Uterus (tissue), 4 donors: ENCODE data around the gene RBM27. TPM values are rescaled to one million over a fixed set of nuclear protein-coding genes. Genes with fewer than 3 reads are reported as not detected.
"Not testable (repeated sequence)": the region's sequence is repeated elsewhere in the genome, so short reads cannot be mapped to it uniquely, and the experiment has no call there.

Source experiments
- DNase-seq, 2 donors: peaks; one replicate each; pipeline ENCODE4 v3.0.0-alpha.2; 2019 to 2020
- H3K27ac ChIP-seq, 2 donors: fragments of 200-600 bp; sonication (generic); 1 replicate in 1 of 2; 2 replicates in 1 of 2; pipeline ENCODE4 v1.5.1; 2016 to 2018
- H3K27me3 ChIP-seq, 2 donors: fragments of 200-600 bp; sonication (generic); one replicate each; pipeline ENCODE4 v1.5.1; 2018 to 2019; ENCODE audit warnings: control low read depth in 1 of 2
- H3K36me3 ChIP-seq, 2 donors: fragments of 200-600 bp; sonication (generic); one replicate each; pipeline ENCODE4 v1.5.1; 2019; ENCODE audit warnings: control low read depth in 1 of 2
- H3K4me1 ChIP-seq, 2 donors: fragments of 200-600 bp; sonication (generic); one replicate each; pipeline ENCODE4 v1.5.1; 2018 to 2019; ENCODE audit warnings: control low read depth in 1 of 2
- H3K4me3 ChIP-seq, 2 donors: fragments of 200-600 bp; sonication (generic); 1 replicate in 1 of 2; 2 replicates in 1 of 2; pipeline ENCODE4 v1.5.1; 2018 to 2019; ENCODE audit warnings: mild to moderate bottlenecking in 1 of 2
- H3K9me3 ChIP-seq, 2 donors: fragments of 200-600 bp; sonication (generic); one replicate each; pipeline ENCODE4 v1.5.1; 2019; ENCODE audit warnings: control low read depth in 1 of 2
- POLR2A ChIP-seq, 2 donors: fragments of 450-650 bp; IDR thresholded peaks; one replicate each; pipeline ENCODE4 v1.6.1; 2016; ENCODE audit warnings: antibody characterized with exemption in 2 of 2, mild to moderate bottlenecking in 1 of 2, moderate library complexity in 1 of 2
- intact Hi-C: fragments of 100-400 bp; cut with DNase I; formaldehyde crosslinking; loops from one replicate; pipeline ENCODE4 v1.15.1; 2023; ENCODE audit warnings: low total_unique reads
- total RNA-seq, 4 donors: library from RNA; depleted of rRNA in 3 of 4; stranded (reverse); fragments of >200 nt in 3 of 4; gene quantifications; one replicate each; pipeline versions ENCODE4 v1.1.0 to v1.2.4, GENCODE V29; 2014 to 2023
- TF ChIP-seq, protein P1 (sequence below), 4 experiments: fragments of 200-600 bp in 2 of 4; fragments of 450-650 bp in 2 of 4; sonication (generic) in 2 of 4; IDR thresholded peaks; one replicate each; pipeline ENCODE4 v1.5.1; 2016 to 2019; ENCODE audit warnings: antibody characterized with exemption in 4 of 4, mild to moderate bottlenecking in 2 of 4, moderate library complexity in 1 of 4
- donor health status: DM: yes; HTN: yes; CAD: no.

The RBM27 gene
- total RNA-seq, 4 donors from 2014 or later: 18.8 to 53.9 (median 29.6) TPM

GRCh38 chr5:146199176-146199815 lies 4.1 kb upstream of the RBM27 start:
- intact Hi-C loops: no loop called here
- Histone ChIP-seq H3K36me3 (no peaks in the 10 kb centered on the region), H3K27ac (no peak overlapping the region), H3K9me3 (no peaks in the 10 kb centered on the region), H3K27me3 (no peaks in the 10 kb centered on the region), H3K4me1 (no peaks in the 10 kb centered on the region), H3K4me3 (no peak overlapping the region)
- no peak for TF ChIP-seq POLR2A (IDR thresholded peaks at IDR 0.05)
- TF ChIP-seq, protein P1, sequence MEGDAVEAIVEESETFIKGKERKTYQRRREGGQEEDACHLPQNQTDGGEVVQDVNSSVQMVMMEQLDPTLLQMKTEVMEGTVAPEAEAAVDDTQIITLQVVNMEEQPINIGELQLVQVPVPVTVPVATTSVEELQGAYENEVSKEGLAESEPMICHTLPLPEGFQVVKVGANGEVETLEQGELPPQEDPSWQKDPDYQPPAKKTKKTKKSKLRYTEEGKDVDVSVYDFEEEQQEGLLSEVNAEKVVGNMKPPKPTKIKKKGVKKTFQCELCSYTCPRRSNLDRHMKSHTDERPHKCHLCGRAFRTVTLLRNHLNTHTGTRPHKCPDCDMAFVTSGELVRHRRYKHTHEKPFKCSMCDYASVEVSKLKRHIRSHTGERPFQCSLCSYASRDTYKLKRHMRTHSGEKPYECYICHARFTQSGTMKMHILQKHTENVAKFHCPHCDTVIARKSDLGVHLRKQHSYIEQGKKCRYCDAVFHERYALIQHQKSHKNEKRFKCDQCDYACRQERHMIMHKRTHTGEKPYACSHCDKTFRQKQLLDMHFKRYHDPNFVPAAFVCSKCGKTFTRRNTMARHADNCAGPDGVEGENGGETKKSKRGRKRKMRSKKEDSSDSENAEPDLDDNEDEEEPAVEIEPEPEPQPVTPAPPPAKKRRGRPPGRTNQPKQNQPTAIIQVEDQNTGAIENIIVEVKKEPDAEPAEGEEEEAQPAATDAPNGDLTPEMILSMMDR (IDR thresholded peaks at IDR 0.05): no peak
- no peak for DNase-seq

DNA sequence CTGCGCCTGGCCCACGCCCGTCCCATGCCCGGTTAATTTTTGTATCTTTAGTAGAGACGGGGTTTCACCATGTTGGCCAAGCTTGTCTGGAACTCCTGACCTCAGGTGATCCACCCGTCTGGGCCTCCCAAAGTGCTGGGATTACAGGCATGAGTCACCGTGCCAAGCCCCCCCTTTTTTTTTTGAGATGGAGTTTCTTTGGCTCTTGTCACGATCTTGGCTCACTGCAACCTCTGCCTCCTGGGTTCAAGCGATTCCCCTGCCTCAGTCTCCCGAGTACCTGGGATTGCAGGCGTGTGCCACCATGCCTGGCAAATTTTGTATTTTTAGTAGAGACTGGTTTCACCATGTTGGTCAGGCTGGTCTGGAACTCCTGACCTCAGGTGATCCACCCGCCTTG lies 1.6 kb upstream of the RBM27 start:
- H3K36me3 ChIP-seq, DNase-seq, H3K9me3 ChIP-seq, H3K4me3 ChIP-seq, intact Hi-C loops, H3K4me1 ChIP-seq, H3K27me3 ChIP-seq: not testable (repeated sequence)
- peak overlapping the region in 1 of 2 donors; percentile 90 for H3K27ac ChIP-seq

DNA sequence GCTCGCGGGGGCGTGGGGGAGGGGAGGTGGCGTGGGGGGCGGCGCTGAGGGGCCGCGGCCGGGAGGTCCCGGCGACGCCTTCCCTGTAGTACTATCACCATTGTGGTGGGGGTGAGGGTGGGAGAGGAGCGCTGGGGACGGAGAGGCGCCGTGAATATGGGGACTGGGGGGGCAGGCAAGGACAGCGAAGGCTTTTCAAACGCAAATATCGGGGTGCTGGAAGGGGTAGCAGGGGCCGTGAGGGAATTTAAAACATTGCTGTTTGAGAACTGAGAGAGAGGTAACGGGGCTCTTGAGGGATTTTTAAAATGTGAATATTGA lies 427 bp downstream of the RBM27 start:
- Histone ChIP-seq H3K4me1 (peaks cover 6 to 7% of the 10 kb centered on the region in 2 donors), H3K4me3 (peak overlapping the region; percentile 82 to 94), H3K36me3 (no peaks in the 10 kb centered on the region), H3K9me3 (no peaks in the 10 kb centered on the region), H3K27ac (peak overlapping the region; percentile 83 to 90), H3K27me3 (no peaks in the 10 kb centered on the region)
- no peak for DNase-seq
- TF ChIP-seq, protein P1 (IDR thresholded peaks at IDR 0.05): no peak
- TF ChIP-seq POLR2A (IDR thresholded peaks at IDR 0.05): no peak
- intact Hi-C loops: no loop called here

- Histone ChIP-seq H3K27ac (no peak overlapping the region), H3K36me3 (no peaks in the 10 kb centered on the region), H3K27me3 (no peaks in the 10 kb centered on the region), H3K4me1 (peaks cover 6 to 9% of the 10 kb centered on the region in 2 donors), H3K9me3 (no peaks in the 10 kb centered on the region), H3K4me3 (no peak overlapping the region)
- TF ChIP-seq, protein P1 (IDR thresholded peaks at IDR 0.05): no peak
- no peak for TF ChIP-seq POLR2A (IDR thresholded peaks at IDR 0.05)
- no peak for DNase-seq
- intact Hi-C loops: no loop called here
These were observed 2.2 kb downstream of the RBM27 start for GRCh38 chr5:146205499-146206202.

DNA sequence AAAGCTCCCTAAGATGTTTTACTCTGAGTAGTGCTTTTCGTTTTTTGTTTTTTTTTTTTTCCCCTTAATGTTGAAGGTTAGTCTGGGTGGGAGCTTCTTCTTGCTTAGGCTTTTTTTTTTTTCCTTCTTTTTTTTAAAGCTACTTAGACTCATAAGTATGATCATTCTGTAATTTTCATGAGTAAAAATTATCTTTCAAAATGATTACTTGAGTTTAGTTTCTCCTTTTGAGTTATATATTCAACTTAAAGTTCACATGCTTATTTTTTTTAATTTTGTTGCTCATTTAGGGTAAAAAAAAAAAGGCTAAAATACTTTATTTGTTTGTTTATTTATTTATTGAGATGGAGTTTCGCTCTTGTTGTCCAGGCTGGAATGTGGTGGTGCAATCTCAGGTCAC lies 2.9 kb downstream of the RBM27 start:
- DNase-seq: no peak
- no peak overlapping the region for H3K4me3 ChIP-seq
- H3K27ac ChIP-seq: no peak overlapping the region
- H3K27me3 ChIP-seq: no peaks in the 10 kb centered on the region
- no peak for TF ChIP-seq POLR2A (IDR thresholded peaks at IDR 0.05)
- TF ChIP-seq, protein P1 (IDR thresholded peaks at IDR 0.05): no peak
- H3K4me1 ChIP-seq: peaks cover 6 to 9% of the 10 kb centered on the region in 2 donors
- H3K36me3 ChIP-seq: no peaks in the 10 kb centered on the region
- no peaks in the 10 kb centered on the region for H3K9me3 ChIP-seq
- intact Hi-C loops: no loop called here
